HS-27A (cell line): ENCODE results near the gene TH.
A peak's percentile ranks its signal among the peaks of the same experiment; 100 is the strongest.

Source experiments
- DNase-seq: peaks from one replicate; pipeline ENCODE4 v3.0.0-alpha.2; 2012; ENCODE audit warnings: low read depth, missing footprints

TH gene

GRCh38 chr11:2159536-2160413, 11.8 kb downstream of the TH start:
- DNase-seq = no peak

GRCh38 chr11:2158966-2159365, 12.6 kb downstream of the TH start:
- DNase-seq = no peak

GRCh38 chr11:2158296-2158737, 13.3 kb downstream of the TH start:
- DNase-seq = no peak

- DNase-seq = no peak
These were observed 14.1 kb downstream of the TH start for GRCh38 chr11:2157294-2158040.

- DNase-seq = peak; percentile 24
These were observed 15.0 kb downstream of the TH start for GRCh38 chr11:2156416-2157182.

- no peak for DNase-seq
These were observed 16.1 kb downstream of the TH start for GRCh38 chr11:2155511-2155910.

- DNase-seq = no peak
These were observed 16.7 kb downstream of the TH start for GRCh38 chr11:2154889-2155288.

- no peak for DNase-seq
These were observed 17.4 kb downstream of the TH start for GRCh38 chr11:2154195-2154585.

- DNase-seq = no peak
These were observed 17.9 kb downstream of the TH start for GRCh38 chr11:2153581-2154194.

- peak; percentile 48 for DNase-seq
These were observed 19.9 kb downstream of the TH start for GRCh38 chr11:2151500-2152257.

GRCh38 chr11:2149864-2150847, 21.5 kb downstream of the TH start:
- DNase-seq = peak; percentile 47

- no peak for DNase-seq
These were observed 22.2 kb downstream of the TH start for GRCh38 chr11:2149460-2149859.

- DNase-seq = no peak
These were observed 23.0 kb downstream of the TH start for GRCh38 chr11:2148595-2148994.

- no peak for DNase-seq
These were observed 24.2 kb downstream of the TH start for GRCh38 chr11:2147391-2147790.

GRCh38 chr11:2146051-2146450, 25.6 kb downstream of the TH start:
- DNase-seq = no peak

- no peak for DNase-seq
These were observed 26.9 kb downstream of the TH start for GRCh38 chr11:2144544-2145248.

- no peak for DNase-seq
These were observed 27.6 kb downstream of the TH start for GRCh38 chr11:2143799-2144543.

- no peak for DNase-seq
These were observed 28.2 kb downstream of the TH start for GRCh38 chr11:2143477-2143798.

- peak; percentile 20 for DNase-seq
These were observed 28.8 kb downstream of the TH start for GRCh38 chr11:2142762-2143202.
